ENCODE data around the gene WASHC1.
"Not testable (repeated sequence)": the region's sequence is repeated elsewhere in the genome, so short reads cannot be mapped to it uniquely, and the experiment has no call there.

WASHC1 gene, protein sequence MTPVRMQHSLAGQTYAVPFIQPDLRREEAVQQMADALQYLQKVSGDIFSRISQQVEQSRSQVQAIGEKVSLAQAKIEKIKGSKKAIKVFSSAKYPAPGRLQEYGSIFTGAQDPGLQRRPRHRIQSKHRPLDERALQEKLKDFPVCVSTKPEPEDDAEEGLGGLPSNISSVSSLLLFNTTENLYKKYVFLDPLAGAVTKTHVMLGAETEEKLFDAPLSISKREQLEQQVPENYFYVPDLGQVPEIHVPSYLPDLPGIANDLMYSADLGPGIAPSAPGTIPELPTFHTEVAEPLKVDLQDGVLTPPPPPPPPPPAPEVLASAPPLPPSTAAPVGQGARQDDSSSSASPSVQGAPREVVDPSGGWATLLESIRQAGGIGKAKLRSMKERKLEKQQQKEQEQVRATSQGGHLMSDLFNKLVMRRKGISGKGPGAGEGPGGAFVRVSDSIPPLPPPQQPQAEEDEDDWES

DNA sequence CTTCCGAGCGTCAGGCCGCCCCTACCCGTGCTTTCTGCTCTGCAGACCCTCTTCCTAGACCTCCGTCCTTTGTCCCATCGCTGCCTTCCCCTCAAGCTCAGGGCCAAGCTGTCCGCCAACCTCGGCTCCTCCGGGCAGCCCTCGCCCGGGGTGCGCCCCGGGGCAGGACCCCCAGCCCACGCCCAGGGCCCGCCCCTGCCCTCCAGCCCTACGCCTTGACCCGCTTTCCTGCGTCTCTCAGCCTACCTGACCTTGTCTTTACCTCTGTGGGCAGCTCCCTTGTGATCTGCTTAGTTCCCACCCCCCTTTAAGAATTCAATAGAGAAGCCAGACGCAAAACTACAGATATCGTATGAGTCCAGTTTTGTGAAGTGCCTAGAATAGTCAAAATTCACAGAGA is at the start of gene WASHC1:
Gene WASHC1, minus strand, starts transcription at position 101 of the 400 bp plus-strand sequence. CDS start 4,457 bp downstream, outside the sequence.
- not testable (repeated sequence) for DNase-seq

DNA sequence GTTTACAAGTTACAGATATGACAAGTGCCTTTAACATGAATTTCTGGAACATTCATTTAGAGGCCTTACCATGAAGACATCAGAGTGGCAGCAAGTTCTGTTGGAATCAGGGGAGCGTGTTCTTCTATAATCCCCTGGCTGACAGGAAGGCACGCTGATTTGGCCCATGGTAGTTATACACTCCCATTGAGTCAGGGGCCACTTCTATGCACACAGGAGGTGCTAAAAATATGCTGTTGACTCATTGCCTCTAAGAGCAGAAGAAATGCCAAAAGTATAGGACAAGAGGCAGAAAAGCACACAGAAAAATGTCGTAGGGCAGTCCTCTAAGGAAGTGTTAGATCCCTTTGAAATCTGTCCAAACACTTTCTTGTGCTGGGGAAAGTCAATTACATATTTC is 49.1 kb upstream of the WASHC1 start:
- not testable (repeated sequence) for DNase-seq

DNA sequence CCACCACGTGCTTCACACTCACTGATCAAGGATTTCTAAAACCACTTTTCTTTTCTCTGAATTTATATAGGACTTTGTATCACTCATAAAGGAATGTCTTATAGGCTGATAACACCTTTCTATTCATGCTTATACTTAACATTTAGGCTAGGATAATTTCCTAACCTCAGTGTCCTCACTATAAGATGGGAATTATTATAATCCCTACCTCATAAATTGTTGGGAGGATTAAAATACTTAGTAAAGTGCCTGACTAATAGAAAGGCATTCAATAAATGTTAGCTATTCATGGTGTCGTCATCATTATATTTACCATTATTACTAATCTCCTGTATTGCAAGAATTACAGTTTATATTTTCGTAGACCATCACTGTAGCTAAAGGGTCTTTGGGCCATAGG is 47.1 kb upstream of the WASHC1 start:
- DNase-seq = not testable (repeated sequence)

DNA sequence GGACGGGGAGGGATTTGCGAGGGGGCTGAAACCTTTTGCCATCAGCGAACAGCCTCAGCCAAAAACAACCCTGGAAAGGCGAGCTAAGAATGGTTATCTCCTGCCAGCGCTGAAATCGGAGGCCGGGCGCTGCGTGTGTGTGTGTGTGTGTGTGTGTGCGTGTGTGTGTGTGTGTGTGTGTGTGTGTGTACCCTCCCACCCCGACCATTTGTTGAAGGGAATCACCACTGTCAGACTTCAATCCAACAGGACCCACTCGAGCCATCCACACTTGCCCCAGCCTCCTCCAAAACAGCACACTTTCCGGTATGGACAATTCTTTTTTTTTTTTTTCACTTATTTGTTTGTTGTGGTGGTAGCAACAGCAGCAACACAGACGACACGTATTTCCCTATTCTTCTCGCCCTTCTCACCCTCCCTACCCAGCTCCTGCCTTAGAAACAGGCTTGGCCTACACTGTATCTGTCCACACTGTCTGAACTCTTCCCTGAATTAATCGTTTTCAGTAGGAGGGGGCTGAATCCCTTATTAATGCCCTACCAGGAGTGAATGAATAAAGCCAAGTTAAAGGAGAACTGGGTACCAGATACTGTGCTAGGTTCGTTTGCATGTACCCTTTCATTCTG is 44.8 kb upstream of the WASHC1 start:
- not testable (repeated sequence) for DNase-seq

DNA sequence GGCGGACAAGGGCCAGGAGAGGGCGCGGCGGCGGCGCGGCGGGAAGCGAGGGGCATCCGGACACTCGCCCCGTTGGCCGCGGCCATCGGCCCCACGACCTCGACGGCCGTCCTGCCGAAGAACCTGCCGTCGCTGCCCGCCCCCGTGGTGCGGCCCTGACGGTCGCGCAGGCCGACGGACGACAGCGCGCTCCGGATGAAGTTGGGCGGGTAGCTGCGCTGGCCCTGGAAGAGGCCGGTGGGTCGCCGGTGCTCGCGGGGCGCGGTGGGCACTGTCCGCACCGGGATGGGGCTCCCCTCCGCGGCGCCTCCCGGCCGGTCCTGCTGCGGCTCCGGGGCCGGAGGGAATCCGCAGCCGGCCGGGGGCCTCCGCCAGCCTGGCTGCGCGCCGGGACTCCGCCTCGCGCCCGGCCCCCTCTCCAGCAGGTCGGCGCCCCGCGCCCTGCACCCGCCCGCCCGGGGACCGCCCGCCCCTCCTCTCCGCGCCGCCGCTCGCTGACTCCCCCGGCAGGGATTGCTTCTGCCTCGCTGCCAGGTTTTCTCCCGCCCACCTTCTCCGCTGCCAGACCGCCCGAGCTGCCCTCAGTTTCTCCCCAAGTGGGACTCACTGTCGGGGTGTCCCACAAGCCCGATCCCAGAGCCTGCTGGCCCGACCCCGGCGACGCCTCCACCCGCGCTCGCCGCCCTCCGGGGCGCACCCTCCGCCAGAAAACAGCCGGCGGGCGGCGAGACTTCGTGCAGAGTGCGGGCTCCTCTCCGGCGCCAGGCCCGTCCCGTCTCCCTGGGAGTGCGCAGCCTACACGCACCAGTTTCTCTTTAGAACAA is 44.0 kb upstream of the WASHC1 start:
- DNase-seq = peak; percentile 64

DNA sequence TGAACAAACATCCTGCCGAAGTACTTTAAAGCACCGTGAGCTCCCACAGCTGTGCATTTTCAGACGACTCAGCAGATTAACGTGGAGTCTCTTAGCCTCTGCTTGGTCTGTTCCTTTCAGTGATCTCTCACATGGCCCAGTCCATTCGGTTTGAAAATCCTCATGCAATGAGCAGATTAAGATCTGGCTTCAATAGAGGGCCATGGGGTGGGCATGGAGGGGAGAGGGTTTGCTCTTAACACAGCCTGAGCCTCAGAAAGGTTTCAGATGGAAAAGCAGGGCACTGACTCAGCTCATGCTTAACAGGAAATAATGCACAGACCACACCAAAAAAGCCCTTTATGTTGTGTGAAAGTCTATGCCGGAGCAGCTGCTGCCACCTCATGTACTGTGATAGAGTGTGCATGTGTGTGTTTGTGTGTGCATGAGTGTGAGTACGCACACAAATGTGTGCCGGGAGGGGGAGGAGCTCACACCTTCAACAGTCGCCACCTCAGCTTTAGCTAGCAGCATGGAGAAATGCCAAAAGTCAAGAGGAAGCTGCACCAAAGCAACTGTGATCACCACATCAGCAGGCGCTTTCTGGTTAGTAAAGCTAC is 33.9 kb upstream of the WASHC1 start:
- peak; percentile 73 for DNase-seq

DNA sequence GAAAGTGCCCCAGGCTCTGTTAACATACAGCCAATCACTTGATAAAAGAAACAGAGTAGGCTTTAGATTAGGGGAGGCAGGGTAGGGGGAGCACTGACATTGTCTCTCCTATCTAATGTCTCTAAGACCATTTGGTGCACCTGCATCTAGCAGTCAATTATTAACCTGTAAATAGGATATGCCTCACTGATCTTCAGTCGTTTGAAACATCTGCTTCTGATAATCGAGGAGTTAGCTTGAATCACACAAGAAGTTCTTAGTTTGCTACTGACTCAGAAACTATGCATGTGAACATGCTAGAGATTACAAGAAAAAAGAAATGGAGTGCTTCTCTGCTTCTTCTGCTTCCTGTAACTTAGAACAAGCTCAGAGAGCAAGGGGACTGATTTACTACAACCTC is 23.4 kb upstream of the WASHC1 start:
- not testable (repeated sequence) for DNase-seq

DNA sequence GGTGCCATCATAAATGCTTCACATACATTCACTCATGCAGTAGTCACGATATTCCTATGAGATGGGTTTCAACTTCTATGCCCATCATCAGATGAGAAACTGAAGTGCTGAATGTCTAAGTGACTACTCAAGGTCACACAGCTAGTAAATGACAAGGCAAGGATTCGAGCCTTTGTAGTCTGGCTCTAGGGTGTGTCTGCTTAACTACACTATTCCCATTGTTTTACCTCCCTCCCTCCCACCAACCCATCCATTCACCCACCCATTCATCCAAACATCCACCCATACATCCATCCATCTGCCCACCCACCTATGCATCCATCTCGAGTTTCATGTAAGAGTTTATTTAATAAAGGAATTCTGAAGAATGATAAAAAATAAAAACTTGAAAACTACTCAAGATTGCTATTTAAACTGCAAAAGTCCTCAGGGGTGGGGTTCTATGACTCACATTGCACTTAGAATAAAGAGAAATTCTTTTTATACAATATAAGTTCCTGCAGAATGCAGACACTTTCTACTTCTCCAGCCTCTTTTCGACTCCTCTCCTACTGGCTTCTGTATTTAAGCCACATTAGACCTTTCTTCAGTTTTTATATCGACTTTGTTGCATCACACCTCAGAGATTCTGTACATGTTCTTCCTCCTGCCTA is 19.1 kb upstream of the WASHC1 start:
- not testable (repeated sequence) for DNase-seq

DNA sequence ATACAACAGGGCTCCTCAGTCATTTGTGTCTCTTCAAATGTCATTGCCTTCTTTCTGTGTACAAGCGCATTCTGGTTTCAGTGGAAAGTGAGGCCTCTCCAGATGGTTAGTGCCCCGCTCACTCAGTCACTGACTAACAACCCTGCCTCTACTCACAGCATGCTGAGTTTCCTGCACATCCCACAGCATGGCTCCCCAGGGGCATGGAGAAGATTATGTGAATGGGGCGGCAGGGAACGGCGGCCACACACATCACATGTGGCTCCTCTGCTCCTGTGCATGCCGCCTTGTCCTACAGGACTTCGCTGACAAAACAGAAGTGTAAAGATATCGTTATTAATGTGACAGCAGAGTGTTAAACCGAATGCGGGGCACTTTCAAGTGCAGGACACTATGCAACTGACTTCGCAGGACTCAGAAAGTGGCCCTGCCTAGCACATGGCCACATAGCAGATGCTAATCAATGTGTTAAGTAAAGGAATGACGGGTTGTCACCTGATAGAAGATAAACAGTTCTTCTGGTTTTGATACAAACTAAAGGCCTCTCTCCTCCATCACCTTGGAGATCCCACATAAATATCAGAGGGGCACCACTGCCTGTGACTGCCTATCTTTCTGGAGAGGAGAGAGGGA is 17.5 kb upstream of the WASHC1 start:
- not testable (repeated sequence) for DNase-seq

DNA sequence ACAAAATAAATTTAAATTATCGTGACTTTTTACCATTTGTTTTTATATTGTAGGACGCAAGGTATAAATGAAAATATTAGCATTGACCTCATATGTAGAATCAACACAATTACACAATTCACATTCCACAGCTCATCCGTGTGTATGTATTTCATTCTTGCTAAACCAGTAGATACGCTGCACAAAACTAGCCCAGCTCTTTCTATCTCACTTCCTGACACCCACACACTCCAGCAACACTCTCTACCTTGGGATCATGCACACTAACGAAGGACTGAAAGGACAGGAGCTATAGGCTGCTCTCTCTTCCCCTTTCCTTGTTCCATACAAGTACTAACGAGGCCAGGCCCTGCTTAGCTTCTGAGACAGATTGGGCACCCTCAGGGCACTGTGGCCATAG is 16.9 kb upstream of the WASHC1 start:
- DNase-seq = not testable (repeated sequence)

DNA sequence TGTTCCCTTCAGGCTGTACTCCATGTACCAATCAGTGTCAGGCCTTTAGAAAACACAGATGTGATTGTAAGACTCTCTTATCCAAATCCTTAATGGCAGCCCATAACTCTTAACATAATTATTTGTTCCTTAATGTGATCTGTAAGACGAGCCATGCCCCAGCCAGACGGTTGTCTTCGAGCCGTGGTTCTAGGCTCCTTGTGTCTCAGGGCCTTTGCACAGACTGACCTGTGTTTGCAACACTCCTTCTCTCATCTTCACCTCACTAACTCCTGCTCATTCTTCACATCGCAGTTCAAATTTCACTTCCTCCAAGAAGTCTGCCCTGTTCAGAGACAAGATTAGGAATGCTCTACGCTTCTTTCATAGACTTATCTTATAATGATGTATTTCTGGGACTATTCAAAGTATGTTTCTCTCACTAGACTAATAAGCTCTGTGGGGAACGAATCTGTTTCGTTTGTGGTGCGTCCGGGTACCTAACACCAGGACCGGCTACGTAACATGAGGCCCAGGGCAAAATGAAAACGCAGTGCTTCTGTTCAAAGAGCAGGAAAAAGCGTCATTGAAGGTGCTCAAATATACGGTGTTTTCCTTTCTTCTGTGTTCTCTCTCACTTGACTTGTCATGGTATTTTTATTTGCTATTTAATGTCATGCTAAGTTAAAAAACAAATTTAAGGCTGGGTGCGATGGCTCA is 16.1 kb upstream of the WASHC1 start:
- not testable (repeated sequence) for DNase-seq

DNA sequence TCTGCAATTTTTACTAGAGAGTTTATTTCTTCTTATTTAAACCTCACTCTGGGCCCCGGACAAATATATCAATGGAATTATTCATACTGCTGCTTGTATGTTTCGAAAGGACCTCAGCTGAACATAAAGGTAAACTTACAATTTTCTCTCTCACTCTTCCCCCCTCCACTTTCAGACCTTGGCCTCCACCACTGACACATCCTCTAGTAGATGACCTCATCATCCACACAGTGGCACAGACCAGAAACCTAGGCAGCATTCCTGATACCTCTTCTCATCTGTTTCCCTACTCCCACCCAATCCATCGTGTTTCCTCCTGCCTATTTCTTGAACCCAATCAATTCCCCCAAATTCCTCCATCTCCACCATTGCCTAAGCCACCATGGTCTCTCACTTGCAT is 15.2 kb upstream of the WASHC1 start:
- DNase-seq = not testable (repeated sequence)

DNA sequence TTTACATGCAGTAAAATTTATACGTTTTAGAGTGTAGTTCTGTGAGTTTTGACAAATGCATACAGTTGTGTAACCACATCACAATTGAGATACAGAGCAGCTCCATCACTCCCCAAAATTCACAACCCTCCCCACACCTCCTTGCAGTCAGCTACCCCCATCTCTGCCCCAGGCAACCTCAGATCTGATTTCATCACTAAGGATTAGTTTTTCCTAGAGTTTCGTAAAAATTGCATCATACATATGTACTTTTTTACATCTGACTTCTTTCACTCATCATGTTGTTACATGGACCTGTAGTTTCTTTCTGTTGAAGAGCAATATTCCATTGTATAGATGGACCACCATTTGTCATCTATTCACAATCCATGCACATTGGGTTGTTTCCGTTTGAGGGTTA is 14.4 kb upstream of the WASHC1 start:
- DNase-seq = not testable (repeated sequence)

DNA sequence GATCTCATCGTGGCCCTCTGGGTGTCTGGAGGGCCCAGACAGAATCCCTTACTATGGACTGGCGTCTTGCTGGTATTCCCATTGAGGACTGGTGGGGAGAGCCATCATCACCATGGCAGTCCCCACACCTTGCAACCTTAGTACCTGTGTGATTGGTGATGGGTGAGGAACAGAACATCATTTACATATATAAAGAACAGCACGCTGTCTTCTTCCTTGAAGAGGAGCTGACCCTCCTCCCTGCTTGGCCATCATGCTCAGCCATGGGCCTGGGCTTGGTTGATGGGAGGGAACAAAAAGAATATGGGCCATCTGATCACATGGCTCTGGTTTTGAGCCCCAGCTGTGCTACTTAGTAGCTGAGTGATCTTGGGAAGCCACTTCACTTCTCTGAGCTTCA is 13.9 kb upstream of the WASHC1 start:
- DNase-seq = not testable (repeated sequence)

DNA sequence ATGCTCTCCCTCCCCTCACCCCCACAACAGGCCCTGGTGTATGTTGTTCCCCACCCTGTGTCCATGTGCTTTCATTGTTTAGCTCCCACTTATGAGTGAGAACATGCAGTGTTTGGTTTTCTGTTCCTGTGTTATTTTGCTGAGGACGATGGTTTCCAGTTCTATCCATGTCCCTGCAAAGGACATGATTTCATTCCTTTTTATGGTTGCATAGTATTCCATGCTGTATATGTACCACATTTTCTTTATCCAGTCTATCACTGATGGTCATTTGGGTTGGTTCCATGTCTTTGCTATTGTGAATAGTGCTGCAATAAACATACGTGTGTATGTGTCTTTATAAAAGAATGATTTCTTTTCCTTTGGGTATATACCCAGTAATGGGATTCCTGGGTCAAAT is 12.6 kb upstream of the WASHC1 start:
- DNase-seq = not testable (repeated sequence)

DNA sequence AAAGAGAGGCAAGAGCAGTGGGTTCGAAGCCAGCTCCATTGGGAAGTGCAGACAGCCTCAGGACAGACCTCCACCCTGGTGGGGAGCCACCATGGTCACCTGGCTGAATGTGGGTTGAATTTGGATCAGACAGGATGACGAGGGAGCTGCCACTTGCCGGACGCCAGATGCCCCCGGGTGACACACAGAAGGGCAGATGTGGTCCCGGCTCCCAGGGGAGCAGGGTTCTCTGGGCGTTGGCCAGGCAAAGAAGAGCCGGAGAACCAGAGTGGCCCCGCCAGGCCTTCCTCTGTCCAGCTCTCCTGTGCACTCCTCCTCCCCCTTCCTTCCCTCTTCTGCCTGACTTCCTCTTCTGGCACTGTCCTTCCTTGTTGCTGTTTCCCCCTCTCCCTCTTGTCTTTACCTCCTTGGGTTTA is 12.0 kb upstream of the WASHC1 start:
- not testable (repeated sequence) for DNase-seq

DNA sequence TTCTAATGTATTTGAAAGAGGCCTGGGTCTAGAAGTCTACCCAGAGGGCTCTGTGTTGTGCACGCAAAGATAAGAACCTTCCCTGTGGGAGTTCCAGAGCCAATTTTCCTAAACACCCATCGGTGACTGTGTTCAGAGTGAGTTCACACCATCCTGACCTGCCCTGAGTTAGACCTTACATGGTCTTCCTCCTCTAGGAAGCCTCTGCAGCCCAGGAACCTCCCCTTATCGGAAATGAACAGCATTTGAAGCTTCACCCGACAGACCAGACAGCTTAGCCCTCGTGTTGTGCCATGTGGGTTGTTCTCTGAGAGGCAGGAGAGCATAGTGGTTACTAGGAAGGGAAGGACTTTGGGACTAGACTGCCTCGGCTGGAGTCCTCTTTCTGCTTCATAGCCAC is 3.1 kb upstream of the WASHC1 start:
- DNase-seq = not testable (repeated sequence)

DNA sequence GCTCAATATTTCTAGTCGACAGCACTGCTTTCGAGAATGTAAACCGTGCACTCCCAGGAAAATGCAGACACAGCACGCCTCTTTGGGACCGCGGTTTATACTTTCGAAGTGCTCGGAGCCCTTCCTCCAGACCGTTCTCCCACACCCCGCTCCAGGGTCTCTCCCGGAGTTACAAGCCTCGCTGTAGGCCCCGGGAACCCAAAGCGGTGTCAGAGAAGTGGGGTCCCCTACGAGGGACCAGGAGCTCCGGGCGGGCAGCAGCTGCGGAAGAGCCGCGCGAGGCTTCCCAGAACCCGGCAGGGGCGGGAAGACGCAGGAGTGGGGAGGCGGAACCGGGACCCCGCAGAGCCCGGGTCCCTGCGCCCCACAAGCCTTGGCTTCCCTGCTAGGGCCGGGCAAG is 481 bp downstream of the WASHC1 start:
- not testable (repeated sequence) for DNase-seq

DNA sequence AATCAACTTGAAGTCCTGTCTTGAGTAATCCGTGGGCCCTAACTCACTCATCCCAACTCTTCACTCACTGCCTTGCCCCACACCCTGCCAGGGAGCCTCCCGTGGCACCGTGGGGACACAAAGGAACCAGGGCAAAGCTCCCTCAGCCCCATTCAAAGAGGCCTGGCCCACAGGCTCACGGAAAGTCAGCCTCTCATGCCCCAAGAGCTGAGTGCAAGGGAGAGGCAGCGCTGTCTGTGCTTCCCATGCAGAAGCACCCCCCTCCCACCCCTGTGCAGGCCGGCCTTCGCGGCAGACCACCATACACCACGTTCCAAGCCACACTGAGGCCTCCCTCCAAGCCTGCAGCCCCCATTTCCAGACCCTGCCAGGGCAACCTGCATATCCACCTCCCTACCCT is 7.6 kb downstream of the WASHC1 start:
- not testable (repeated sequence) for DNase-seq

DNA sequence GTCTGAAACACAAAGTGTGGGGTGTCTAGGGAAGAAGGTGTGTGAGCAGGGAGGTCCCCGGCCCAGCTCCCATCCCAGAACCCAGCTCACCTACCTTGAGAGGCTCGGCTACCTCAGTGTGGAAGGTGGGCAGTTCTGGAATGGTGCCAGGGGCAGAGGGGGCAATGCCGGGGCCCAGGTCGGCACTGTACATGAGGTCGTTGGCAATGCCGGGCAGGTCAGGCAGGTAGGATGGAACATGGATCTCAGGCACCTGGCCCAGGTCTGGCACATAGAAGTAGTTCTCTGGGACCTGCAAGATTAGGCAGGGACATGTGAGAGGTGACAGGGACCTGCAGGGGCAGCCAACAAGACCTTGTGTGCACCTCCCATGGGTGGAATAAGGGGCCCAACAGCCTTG is 12.4 kb downstream of the WASHC1 start:
- DNase-seq = not testable (repeated sequence)

All from activated effector memory CD4-positive, alpha-beta T cell treated with anti-CD3 and anti-CD28 coated beads, Interleukin-2, amount 50 U/mL, for 16 hours (primary cell).